SKM-1 treated with dmso at 0.1 percent for 144 hours (cell line): ENCODE measurements around the gene NT5DC3.

Source experiments
- DNase-seq: peaks from one replicate; lab custom pipeline; 2025; ENCODE audit not compliant: unreplicated experiment; lab: John Stamatoyannopoulos, UW

Gene NT5DC3

DNA sequence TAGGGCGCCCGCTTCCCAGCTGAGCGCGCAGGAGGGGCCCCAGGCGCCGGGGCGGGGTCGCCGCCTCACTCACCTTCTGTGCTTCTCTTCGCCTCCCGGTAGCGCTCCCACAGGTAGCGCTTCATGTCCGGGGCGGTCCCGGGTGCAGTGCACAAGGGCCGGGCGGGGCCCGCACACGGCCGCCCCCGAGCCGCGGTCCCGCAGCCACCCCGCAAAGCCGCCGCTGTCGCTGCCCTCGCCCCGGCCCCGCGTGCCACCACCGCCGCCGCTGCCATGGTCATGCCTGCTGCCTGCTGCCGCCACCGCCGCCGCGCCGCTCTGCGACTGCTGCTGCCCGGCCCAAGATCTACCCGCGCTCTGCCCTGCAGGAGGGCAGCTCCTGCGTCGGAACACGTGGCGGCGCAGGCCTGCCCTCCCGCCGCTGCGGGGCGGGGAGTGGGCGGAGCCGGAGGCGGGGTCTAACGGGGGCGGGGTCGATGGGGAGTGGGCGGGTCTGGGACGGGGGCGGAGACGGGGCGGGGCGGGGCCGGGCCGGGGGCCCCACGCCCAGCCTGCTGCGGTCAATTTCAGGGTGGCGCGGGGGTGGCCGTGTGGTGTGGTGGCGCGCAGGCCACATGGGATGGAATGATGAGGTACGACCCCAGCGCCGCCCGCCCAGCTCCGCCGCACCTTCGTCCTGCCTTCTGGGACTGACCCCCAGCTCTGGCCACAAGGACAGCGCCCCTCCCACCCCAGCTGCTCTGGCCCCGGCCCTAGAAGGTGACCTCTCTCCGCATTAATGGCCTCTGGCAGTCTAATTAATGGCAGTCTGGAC lies at the start of gene NT5DC3:
Gene NT5DC3 (minus strand): TSS at position 359 of the 814 bp plus-strand sequence. CDS start 78 bp downstream, at position 281.
- peak; percentile 31 for DNase-seq

DNA sequence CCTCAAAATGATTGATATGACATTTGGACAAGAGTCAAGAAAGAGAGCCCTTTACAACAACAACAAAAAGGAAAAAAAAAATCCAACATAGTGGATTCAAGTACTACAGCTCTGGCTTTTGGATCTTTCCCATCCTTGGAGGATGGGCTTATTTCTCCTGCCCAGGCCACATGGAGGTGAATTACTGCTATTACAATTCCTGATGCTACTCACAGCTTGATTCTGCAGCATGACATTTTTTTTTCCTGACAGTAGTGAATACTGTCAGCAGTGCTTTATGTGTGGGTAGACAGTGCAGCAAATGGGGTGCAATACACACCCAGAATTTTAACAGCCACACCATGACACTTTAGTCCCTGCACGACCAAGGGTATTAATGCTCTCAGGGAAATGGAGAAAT lies 46.7 kb upstream of the NT5DC3 start:
- DNase-seq: no peak

DNA sequence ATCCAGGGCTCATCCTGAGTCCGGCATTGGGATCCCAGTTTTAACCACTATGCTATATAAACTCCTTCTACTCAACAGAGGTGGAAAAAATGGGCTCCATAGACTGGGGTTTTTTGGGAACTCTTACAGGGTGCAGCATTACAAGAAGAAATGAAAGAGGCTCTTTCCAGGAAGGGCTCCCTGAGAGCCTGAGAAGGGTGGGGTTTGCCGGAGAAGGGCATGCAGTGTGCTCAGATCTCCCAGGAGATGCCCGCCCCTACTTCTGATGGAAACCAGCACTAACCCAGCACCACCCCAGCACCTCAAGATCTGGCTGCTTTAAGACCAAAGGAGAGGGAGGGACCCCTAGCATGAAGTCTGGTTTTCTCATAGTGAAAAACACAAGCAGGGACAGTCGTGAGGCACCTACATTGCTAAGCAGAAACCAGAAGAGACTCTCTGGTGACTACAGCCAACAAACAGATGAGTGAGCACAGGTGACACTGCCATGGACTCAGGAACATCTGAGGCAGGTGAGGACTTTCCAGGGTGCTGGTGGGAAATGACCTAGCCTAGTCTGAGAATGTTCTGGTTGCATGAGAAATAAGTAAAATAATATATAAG lies 45.3 kb upstream of the NT5DC3 start:
- DNase-seq: no peak

DNA sequence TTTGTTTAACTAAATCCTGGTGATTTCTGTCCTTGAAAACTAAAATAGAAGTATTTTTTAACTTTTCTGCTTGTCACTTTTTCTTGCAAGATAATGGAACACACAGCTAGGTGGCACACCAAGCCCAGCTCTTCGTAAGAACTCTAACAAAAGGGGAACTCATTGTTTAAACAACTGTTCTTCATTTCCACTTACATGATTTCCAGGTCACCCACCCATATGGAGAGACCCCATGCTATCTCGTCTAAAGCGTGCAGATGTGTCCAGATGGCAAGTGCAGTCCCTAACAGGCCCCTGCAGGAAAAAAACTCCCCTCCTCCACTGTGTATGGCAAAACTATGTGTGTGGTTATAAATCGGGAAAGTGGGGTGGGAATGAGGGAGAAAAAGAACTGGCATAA lies 43.3 kb upstream of the NT5DC3 start:
- DNase-seq: no peak

DNA sequence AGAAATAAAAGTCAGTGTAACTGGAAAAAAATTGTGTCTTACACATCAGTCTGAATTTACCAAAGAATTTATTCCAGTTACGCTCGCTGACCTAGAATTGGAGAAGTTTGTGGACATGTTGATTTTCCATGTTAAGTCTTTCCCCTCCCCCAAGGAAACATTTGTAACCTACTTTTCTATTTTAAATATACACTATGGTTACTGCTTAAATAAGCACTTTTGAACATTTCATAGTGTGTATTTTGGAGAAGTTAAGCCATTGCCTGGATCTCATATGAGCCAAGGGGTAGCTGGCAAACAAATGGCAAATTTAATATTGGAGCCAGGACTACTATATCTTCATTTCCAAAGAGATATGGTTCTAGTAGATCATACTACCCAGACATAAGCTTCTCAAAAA lies 42.9 kb upstream of the NT5DC3 start:
- DNase-seq: no peak

DNA sequence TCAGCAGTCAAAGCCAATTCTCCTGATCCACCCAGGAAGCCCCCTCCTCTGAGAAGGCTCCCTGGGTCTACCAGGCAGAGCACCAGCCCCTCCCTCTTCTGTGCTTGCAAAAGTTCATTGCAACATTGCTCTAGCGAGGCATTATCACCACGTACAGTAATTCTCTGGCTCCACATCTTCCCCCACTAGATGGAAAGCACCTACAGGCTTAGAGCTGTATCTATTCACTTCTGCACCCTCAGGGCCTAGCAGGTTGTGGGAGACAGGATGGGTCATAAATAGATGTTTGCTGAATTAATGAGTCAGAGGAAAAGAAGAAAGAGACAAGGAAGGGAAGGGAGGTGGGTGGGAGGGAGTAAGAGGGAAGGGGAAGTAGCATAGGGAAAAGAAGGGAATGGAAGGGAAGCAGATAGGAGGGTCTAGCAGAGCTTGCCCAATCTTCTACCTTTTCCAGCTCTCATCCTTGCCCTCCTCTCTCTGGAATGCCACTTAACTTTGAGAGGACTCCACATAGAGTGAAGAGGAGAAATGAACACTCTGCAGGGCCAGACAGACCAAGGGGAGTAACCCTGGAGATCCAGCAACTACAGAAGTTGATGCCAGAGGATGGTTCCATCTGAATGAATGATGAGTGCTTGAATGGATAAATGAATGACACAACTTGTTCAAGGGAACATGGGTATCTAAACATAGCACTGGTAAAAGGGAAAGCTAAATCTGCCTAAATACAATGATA lies 42.0 kb upstream of the NT5DC3 start:
- no peak for DNase-seq

DNA sequence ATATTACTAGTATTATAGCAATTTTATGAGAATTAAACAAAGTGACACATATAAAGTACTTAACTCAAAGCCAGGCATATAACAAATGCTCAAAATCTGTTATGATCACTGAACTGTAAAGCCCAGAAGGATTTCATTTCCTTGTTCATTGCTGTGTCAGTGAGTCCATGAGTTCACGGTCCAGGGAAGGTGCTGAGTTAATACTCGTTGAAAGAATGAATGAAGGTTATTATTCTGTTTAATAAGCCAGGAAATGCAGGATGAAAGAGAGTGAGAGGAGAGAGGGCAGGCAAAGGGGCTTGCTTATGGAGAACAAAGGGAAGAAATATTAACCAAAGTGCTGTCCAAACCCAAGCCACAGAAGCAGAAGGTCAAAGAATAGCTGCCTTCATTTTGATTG lies 40.2 kb upstream of the NT5DC3 start:
- DNase-seq: no peak

DNA sequence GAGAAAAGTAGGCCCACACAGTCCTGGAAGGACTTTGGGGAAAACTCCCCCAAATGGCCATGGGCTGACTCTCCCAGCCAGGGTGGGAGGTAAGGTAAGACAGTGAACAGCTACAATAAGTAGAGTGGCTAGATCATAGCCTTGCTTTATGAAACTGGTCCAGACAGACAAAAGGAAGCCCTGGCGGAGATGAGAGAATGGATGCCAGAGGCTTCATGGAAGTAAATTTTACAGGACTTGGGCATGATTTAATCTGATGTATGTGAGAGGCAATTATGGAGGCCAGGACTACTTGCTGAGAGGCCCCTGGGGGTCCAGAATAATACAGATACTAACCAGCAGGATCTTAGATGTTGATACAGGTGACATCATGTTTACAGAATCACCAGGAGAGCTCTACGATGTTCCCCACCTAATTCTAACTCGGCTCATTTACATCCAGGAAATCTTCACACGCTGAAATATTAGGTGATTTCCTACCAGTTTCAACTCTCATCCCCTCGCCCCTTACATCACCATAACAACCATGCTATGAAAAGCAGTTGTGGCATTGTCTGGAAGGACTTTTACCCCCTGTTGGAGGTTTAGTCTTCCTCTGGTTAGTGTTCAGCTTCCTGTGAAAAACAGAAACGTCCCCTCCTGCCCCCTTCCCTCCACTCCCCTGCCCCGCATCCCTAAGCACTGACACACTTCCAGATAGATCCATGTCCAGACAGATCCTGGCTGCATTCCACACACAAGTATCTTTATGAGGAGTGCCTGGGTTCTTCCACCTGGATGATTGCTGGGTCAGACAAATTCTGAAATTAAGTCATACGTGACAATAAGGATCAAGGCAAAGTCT lies 39.5 kb upstream of the NT5DC3 start:
- no peak for DNase-seq

DNA sequence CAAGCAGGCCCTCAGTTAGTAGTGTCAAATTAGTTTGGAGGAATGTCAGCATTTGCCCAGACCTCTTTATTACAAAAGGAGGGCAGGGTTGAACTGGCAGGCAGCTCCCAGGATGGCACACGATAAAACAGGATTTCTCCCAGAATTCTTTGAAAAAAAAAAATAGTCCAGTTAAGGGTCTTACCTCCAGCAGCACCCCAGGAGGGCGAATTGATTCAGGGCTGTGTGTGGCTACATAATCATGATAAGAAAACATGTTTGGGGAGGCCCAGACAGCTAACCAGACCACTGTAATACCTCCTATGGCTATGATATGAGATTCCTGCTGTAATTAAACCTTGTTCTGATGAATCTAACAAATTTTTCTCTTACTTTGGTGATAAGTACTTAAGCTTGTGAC lies 38.8 kb upstream of the NT5DC3 start:
- no peak for DNase-seq

DNA sequence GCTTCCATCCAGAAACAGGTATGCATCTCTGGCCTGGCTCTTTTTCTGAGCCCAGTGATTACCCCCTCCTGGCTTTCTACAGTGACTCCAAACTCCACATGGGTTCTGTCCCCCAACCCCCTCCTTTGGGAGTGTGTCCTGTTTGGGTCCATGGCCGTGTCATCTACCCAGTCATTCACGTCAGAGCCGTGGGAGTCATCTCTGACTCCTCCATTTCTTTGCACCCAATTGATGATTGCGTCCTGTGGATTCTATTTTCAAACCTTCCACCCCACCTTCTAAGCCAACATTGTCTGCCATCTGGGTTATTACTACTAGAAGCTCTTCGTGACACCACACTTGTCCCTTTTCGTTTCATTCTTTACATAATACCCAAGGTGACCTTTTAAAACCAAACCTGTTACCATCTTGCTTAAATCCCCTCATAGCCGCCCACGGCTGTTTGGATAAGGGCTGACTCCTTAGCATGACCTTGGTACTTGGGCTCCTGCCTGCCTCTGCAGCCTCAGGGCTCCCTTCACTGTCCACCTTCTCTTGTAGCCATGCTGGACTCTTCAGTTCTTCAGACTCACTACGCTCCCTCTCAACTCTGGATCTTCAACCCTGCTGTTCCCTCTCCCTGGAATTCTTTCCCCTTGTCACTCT lies 38.1 kb upstream of the NT5DC3 start:
- no peak for DNase-seq

DNA sequence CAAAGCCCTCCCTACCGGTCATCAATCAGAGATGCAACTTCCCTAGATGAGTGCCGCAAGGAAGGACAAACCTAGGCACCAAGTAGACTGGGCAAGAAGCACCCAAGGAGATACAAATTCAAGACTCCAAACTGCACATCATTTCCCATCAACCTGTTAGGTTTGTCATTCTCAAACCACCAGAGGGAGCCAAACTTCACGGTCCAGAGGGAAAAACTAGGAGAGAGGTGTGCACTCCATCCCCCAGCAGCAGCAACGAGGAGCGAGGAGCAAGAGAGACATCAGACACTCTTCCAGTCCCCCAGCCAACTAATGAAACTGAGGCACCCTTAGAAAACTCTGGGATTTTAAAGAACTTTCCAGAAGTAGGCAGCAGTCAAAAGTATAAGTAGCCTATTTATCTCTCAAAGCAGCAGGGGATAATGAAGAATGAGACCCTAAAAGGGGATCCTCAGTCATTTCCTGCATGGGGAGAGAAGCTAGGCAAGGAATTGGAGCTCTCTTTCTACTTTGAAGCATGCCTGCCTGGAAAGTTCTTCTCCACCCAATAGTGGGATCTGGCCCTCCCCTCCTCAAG lies 37.0 kb upstream of the NT5DC3 start:
- peak; percentile 35 for DNase-seq

DNA sequence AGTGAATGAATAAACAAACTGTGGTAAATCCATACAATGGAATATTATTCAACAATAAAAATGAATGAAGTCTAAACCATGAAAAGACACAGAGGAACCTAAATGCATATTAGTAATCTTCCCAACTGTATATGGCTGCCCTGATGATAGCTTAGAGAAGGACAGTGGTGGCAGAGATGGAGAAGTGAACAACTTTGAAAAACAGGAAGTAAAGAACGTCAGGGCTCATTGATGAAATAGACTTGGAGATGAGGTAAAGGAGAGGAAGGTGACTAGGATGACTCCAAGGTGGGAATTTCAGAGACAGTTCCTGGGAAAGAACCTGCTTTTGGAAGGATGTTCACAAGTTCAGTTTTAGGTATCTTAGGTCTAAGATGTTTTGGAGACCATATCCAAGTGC lies 36.3 kb upstream of the NT5DC3 start:
- DNase-seq: peak; percentile 2

DNA sequence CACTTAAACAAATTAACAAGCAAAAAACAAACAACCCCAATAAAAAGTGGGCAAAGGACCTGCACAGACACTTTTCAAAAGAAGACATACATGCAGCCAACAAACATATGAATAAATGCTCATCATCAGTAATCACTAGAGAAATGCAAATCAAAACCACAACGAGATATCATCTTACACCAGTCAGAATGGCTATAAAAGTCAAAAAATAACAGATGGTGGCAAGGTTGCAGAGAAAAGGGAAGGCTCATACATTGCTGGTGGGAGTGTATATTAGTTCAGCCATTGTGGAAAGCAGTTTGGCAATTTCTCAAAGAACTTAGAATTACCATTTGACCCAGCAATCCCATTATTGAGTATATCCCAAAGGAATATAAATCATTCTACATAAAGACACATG lies 34.6 kb upstream of the NT5DC3 start:
- no peak for DNase-seq

DNA sequence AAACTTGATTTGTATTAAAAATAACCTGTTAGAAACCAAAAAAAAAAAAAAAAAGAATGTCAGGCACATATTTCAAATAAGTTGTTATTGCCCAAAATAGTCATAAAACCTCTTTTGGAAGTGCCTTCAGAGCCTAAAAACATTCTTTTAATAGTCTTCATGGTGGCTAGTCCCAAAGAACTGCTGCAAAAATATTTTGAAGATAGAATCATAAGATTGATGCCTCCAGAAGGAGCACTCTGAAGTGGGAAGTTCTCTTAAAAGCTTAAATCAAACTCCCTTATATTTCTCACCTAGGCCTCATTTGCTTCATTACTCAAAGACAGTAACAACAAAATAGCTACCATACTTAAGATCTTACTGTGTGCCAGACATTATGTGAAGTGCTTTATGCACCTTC lies 27.2 kb upstream of the NT5DC3 start:
- no peak for DNase-seq

DNA sequence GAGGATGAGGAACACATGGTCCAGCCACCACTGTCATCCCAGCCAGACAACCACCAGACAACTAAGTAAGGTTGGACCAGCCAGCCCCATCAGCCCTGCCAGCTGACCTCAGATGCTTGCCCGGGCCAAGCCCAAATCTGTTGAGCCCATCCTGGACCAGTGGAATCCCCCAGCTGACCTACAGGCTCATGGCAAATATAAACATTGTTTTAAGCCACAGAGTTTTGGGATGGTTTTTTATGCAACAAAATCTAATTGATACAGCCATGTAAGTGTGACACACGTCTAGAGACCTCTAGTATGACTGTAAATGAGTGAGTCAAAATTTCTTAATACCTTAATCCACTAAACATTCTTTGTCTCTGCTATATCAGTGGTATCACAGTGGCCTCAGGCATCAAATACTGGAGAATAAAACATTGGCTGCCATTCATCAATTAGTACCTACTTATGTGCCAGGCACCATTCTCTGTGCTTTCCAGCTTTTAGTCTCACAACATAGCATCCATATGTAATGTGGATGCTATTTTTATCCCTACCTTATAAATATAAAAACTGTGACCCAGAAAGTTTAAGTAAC lies 24.2 kb upstream of the NT5DC3 start:
- DNase-seq: no peak

DNA sequence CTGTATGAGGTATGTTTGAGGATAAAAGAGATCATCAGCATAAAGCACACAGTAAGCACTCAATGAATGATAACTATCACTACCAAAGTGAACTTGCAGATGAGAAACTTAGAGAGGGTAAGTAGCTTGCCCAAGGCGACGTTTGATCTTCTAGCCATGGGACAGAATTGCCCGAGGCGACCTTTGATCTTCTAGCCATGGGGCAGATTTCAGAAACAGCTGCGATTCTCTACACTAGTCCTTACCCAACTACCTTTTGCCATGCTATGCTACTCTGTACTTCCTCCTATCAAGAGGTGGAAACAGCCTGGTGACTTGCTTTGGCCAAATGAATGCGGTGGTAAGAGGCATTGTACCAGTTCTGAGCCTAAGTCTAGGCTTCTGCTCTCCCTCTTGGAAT lies 23.7 kb upstream of the NT5DC3 start:
- no peak for DNase-seq

DNA sequence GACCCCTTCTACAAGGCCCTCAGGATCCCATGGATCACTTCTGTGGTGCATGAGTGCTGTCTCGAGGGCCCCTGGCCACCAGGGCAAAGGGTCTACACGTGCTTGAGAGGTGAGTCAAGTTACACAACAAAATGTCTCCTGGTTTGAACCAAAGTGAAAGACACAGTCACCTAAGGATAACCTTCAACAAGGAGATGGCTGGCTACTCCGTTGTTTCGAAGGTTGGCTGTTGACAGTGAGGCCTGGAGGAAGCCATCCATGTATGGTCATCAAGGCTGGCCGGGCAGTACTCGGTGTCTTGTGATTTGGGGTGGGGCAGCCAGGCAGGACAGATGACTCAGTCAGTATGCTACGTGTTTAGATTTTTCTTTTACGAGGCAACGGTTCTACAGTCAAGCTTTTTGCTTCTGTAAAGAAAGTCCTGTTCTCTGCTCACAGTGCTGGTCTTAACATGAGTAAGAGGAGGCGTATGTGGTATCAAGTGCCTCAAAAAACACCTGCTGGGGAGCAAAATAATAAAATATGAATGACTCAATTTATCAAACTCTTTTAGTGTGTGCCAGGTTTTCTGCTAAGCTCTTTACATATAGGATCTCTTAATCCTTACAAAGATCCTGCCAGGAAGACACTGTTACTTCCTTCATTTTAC lies 18.0 kb upstream of the NT5DC3 start:
- no peak for DNase-seq

DNA sequence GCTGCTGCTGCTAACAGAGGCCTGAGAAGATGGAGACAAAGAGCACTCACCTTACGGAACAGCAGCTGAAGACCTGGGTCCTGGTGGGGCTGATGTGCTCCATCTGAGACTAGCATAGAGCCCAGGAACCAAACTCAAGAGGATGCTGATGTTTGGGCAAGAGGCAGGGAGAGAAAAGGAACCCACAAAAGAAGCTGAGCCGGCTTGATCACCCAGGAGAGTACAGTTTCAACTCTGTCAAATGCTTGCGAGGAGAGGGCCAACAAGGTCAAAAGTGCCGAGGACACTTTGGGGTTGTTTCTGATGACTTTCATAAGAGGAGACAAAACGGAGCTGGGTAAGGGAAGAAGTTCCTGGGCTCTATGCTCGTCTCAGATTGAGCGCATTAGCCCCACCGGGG lies 17.3 kb upstream of the NT5DC3 start:
- DNase-seq: no peak

DNA sequence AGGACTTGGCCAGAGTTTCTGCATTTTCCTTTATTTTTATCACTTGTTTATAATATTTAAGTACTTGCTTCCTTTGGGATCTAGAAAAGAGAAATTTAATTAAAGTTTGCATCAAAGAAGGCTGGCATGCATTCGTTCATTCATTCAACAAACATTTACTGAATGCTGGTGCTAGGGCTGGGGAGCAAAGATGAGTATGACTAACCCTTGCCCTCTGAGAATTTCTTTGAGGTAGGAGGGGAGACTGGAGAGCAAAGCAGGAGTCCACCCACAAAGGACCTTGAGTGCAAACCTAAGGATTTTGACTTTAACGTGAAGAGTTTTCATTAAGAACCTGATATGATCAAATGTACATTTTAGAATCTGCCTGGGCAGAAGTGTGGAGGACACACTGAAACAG lies 16.1 kb upstream of the NT5DC3 start:
- DNase-seq: no peak
